DMS153 treated with DMSO at 0.1 percent for 48 hours (cell line): ENCODE data around the gene HOXB4.

Experiments used
- DNase-seq: peaks from one replicate; lab custom pipeline; 2025; ENCODE audit not compliant: unreplicated experiment; lab: John Stamatoyannopoulos, UW

HOXB4 gene

GRCh38 chr17:48561884-48562810 is 16.0 kb downstream of the HOXB4 start:
- no peak for DNase-seq

DNA sequence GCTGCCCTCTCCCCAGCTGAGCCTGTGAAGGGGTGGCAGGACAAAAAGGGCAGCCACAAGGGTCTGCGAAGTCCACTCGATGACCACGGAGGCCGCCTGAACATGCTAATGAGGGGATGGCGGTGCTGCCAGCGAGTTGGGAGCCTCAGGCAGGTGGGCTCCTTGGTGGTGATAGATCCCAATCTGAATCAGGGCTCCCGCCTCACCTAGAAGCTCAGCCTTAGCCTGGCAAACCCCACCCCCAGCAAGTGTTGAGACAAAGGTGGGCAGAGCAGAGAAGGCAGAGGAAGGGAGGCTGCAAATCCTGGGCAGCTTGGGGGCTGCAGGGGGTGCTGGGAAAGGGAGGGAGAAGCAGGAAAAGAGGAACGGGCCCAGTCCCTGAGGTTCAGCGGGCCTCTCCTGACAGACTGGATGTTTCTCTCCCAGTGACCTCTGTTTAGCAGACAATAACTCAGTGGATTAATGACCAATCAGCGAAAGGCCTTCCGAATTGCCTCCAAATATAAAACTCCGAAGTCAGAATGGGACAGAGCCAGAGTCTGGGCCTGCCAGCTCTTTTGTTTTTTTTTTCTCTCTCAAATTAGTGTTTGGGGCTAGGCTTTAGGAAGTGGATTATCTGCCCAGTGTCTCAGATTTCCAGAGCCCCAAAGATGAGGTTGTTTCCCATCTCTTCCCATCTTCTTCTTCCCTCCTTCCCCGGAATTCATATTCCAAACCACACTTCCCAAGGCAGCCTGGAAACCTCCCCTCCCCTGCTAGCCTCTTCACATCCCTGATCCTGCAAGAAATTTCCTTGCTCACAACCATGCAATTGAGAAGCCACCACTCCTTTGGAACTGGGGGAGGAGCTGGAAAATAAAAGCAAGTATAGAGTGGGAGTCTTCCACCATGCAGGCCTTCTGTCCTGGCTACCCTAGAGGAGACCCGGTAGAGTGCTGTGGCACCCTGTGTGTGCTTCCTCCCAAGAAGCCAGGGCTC is 18.0 kb downstream of the HOXB4 start:
- no peak for DNase-seq

- DNase-seq = no peak
Observed at GRCh38 chr17:48559122-48559839, 18.9 kb downstream of the HOXB4 start.

DNA sequence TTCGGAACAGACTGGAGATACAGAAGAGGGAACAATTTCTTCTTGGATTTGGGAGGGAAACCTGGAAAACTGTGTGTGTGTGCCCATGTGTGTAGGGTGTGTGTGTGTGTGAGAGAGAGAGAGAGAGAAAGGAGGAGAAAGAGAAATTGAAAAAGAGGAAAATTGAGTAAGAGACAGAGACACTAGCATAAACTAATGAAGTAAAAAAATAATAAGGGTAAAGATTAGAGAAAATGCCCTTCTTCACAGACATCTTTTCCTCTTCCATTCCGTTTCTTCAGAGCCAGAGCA is 19.4 kb downstream of the HOXB4 start:
- no peak for DNase-seq

DNA sequence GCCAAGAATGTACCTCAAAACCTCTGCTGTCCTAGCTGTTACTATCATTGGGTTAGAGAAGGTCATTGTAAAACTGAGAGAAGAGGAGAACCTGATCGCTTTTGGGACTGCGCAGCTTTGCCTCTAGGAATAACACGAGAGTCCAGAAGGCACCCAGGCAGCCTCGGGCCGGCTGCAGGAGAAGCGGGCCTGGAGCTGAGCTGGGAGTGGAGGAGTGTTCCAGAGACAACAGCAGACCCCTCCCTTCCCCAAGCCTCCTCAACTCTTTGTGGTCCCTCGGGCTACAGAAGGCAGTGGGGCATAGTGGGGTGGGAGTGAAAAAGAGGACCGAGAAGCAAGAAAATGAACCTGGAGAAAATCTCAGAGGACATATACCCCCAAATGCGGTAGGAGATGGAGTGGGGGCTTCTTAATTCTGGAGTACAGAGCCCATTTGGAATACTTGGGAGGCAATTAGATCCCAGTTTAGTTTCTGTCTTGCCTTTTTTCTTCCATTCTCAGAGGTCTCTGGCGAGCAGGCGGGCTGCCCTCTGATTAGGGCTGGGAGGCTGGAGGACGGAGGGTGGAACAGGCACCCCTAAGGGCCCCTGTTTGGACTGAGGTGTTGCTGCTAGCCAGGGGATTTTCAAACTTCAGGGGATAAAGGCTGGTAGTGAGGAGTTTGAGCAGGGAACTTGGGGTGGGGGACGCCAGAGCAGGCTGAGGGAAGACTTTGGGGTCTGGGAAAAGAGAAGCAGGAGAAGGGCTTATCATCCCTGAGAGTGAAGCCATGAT is 19.9 kb downstream of the HOXB4 start:
- no peak for DNase-seq

GRCh38 chr17:48556576-48557401 is 21.4 kb downstream of the HOXB4 start:
- DNase-seq = no peak

- DNase-seq = no peak
Observed at GRCh38 chr17:48556229-48556575, 21.9 kb downstream of the HOXB4 start.

- peak; percentile 32 for DNase-seq
Observed at GRCh38 chr17:48555258-48556228, 22.6 kb downstream of the HOXB4 start.

GRCh38 chr17:48554412-48555257 is 23.5 kb downstream of the HOXB4 start:
- DNase-seq = peak; percentile 56

DNA sequence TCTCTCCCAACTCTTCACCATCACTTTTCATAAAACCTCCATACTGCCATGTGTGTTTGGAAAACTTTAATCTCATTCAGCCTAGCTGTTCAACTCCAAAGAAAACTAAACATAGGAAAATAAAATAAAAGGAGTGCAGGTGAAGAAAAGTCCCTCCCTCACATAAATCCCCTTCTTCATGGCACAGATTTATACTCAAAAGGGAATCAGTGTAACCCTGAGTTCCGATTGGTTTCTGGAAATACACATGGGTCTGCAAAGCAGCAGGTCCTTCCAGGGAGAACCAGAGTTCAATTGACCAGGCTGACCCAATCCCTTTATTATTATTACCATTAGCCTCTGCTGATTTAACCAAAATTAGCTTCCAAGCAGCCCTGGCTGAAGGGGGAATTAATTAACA is 24.3 kb downstream of the HOXB4 start:
- no peak for DNase-seq

- no peak for DNase-seq
Observed at GRCh38 chr17:48553190-48553547, 25.0 kb downstream of the HOXB4 start.

- DNase-seq = peak; percentile 43
Observed at GRCh38 chr17:48552466-48553189, 25.5 kb downstream of the HOXB4 start.

- no peak for DNase-seq
Observed at GRCh38 chr17:48551596-48552465, 26.3 kb downstream of the HOXB4 start.

DNA sequence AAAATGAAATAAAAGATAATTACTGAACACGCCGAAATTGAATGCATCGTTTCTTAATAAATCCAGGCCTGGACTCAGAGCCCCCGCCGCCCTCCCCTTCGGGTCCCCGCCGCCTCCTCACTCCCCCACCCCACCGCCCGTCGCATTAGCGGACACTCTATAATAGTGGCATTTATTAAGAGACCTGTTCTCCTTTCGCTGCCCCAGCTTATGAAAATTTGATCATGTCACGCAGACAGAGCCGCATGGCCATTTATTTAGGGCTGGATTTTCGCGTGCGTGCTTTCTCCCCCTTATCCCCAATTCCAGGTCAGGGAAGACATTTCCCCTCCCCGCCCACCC is 27.0 kb downstream of the HOXB4 start:
- DNase-seq = no peak

GRCh38 chr17:48550502-48551213 is 27.5 kb downstream of the HOXB4 start:
- DNase-seq = no peak
